ENCODE measurements around the gene WDPCP.
"Not testable (repeated sequence)": the region's sequence is repeated elsewhere in the genome, so short reads cannot be mapped to it uniquely, and the experiment has no call there.

The WDPCP gene

DNA sequence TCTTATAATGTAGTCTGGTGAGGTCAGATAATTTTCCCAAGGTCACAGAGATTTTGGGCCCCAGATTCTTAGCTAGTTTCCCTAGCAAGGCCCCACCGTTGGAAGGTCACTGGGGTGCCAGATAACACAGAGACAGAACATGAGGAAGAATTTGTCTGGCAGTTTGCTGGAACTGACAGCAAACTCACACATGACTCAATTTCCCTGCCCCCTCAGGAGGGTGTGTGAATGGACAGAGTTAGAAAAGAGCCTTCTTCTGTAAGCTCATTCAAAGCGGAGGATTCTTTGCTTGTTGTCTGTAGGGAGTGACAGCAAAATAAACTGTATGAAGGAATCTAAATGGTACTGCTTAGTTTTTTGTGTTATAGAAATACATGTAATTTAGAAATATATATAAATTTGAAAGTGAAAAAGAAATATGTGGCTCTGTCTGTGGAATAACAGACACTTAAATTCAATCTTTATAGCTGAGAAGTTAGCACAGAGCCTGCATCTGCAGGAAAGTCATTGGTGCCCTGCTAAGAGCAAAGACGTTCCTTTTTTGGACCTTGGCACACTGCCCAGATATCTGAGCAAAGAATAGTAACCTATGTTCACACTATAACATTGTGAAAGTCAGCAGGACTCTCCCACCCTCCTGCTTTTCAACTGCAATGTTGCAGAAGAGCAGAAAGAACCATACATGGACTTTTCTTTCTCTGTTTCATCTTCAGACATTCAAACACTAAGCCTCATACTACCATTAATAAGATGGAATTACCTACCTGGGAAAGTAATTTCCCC is 2.5 kb upstream of the WDPCP start:
- DNase-seq (ENCODE audit: low spot score), result peak; percentile 18

DNA sequence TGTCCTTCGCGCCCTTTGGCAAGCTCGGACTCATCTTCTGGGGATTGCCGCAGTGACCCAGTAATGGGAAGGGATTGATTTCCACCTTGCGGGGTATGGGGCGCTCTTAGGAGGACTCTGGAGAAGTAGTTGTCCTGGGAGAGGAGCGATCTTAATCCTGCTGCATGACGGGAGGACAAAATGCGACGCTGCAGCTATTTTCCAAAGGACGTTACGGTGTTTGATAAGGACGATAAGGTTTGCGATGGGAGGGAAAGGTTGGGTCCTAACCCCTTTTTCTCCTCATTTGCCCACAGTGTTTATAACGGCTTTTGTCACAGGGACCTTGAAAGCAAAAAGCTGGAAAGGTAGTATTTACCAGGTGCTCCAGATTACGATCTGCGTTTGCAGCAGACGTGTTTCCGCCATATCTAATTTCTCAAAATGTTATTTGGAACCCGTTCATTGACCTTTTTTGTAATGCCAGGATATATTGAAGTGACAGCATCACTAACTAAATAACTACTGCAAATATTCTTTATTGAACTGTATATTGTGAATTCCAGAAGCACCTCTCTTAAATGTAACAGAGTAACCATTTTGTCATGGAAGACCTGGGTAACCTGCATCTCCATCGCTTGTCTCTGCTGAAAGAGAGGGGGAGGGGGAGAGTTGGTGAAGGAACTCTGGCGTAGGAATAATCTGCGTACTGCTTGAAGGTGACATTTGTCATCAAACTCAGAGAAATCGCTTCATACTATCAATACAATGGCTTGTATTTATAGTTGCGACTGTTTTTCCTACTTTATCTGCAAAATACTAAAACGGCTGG is 1.1 kb upstream of the WDPCP start:
- peak; percentile 50 for DNase-seq (ENCODE audit: low spot score)

GRCh38 chr2:63587814-63588384 is 378 bp downstream of the WDPCP start:
- no peak for DNase-seq (ENCODE audit: low spot score)

DNA sequence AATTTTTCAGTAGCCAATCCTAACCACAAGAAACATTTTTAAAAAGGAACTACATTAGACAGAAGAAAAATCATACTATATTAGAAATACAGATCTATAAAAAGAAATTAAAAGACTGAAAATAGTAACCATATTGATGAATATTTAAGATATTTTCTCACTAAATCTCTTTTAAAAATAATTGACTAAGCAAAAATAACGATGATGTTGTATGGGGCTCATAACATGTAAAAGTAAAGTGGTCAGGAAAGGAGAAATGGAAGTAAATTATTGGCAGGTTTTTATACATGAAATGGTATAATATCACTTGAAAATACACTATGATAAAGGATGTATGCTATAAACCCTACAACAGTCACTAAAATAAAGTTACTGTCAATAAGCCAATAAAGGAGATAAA is 5.4 kb downstream of the WDPCP start:
- no peak for DNase-seq (ENCODE audit: low spot score)

GRCh38 chr2:63581298-63581961 is 6.8 kb downstream of the WDPCP start:
- peak; percentile 26 for DNase-seq (ENCODE audit: low spot score)

DNA sequence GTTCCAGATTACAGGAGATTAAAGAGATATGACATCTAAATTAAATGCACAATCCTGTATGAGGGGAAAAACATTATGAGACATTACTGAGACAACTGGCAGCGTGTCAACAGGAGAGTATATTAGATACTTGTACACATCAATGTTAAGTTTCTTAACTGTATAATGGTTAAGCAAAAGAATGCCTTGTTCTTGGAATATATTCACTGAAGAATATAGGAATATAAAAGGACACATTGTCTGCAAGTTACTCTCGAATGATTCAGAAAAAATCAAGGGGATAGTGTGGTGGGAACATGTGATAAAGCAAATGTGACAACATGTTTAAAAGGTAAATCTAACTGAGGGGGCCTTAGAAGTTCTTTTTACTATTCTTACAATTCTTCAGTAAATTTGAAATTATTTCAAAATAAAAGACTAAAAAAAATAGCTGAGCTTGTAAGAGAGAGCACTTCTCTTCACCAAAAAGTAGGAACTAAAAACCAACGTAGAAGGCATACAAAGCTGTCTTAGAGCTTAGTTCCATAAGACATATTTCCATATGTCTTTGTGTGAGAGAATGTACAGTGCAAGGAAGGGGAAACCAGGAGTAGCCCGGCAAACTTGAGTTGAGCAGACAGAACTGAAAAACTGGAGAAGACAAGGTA is 7.5 kb downstream of the WDPCP start:
- no peak for DNase-seq (ENCODE audit: low spot score)

GRCh38 chr2:63578767-63579166 is 9.5 kb downstream of the WDPCP start:
- DNase-seq (ENCODE audit: low spot score), result no peak

GRCh38 chr2:63576546-63576945 is 11.7 kb downstream of the WDPCP start:
- DNase-seq (ENCODE audit: low spot score), result no peak

DNA sequence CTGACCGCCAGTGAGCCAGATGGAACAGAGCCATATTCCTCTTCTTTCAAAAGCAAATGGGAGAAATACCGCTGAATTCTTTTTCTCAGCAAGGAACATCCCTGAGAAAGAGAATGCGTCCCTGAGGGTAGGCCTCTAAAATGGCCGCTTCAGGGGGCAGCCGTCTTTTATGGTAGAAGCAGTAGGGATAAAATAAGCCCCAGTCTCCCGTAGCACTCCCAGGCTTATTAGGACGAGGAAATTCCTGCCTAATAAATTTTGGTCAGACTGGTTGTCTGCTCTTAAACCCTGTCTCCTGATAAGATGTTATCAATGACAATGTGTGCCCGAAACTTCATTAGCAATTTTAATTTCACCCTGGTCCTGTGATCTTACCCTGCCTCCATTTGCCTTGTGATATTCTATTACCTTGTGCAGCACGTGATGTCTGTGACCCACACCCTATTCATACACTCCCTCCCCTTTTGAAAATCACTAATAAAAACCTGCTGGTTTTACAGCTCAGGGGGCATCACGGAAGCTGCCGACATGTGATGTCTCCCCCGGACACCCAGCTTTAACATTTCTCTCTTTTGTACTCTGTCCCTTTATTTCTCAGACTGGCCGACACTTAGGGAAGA is 14.4 kb downstream of the WDPCP start:
- DNase-seq (ENCODE audit: low spot score), result not testable (repeated sequence)

- DNase-seq (ENCODE audit: low spot score), result not testable (repeated sequence)
These were observed 15.3 kb downstream of the WDPCP start for GRCh38 chr2:63573026-63573425.

DNA sequence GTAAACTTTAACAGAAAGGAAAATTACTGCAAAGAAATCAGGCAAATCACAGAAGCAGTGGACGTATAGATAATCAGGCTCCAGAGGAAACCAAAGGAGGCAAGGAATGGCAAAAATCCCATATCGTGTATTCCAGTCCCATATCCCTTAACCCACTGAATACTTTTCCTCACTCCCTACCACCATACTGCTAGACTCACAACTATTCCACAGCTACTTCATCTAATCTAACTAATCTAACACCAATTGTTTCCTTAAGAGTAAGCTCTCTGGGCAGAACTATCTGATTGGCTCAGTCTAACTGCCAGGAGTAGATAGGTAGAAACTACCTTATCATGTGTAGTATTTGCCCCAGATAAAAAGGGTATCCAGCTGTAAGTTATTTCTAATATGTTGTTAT is 16.3 kb downstream of the WDPCP start:
- no peak for DNase-seq (ENCODE audit: low spot score)

GRCh38 chr2:63571291-63571690 is 17.0 kb downstream of the WDPCP start:
- DNase-seq (ENCODE audit: low spot score), result no peak

GRCh38 chr2:63569740-63570139 is 18.5 kb downstream of the WDPCP start:
- DNase-seq (ENCODE audit: low spot score), result no peak

- no peak for DNase-seq (ENCODE audit: low spot score)
These were observed 25.5 kb downstream of the WDPCP start for GRCh38 chr2:63562751-63563150.

DNA sequence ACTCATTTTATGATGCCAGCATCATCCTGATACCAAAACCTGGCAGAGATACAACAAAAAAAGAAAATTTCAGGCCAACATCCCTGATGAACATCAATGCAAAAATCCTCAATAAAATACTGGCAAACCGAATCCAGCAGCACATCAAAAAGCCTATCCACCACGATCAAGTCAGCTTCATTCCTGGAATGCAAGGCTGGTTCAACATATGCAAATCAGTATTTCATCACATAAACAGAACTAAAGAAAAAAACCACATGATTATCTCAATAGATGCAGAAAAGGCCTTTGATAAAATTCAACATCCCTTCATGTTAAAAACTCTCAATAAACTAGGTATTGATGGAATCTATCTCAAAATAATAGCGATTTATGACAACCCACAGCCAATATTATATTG is 29.4 kb downstream of the WDPCP start:
- not testable (repeated sequence) for DNase-seq (ENCODE audit: low spot score)

GRCh38 chr2:63557819-63558218 is 30.5 kb downstream of the WDPCP start:
- not testable (repeated sequence) for DNase-seq (ENCODE audit: low spot score)

DNA sequence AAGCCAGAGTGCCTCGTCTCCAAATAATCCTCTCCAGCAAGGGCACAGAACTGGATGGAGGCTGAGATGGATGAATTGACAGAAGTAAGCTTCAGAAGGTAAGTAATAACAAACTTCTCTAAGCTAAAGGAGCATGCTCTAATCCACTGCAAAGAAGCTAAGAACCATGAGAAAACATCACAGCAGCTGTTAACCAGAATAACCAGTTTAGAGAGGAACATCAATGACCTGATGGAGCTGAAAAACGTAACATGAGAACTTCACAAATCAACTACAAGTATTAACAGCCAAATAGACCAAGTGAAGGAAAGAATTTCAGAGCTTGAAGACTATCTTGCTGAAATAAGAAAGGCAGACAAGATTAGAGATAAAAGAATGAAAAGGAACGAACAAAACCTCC is 32.3 kb downstream of the WDPCP start:
- no peak for DNase-seq (ENCODE audit: low spot score)

DNA sequence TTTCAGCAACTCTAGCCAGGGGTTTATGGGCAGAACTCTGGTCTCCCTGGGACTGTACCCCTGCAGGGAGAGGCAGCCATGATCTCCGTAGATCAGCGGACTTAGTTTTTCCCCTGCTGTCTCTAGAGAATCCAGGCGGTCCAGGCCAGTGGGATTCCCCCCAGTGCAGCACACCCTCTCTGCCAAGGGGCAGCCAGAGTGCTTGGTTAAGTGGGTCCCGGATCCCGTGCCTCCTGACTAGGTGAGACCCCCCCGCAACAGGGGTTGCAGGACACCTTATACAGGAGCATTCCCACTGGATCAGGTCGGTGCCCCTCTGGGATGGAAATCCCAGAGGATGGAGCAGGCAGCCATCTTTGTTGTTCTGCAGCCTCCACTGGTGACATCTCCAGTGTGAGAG is 33.0 kb downstream of the WDPCP start:
- DNase-seq (ENCODE audit: low spot score), result no peak

DNA sequence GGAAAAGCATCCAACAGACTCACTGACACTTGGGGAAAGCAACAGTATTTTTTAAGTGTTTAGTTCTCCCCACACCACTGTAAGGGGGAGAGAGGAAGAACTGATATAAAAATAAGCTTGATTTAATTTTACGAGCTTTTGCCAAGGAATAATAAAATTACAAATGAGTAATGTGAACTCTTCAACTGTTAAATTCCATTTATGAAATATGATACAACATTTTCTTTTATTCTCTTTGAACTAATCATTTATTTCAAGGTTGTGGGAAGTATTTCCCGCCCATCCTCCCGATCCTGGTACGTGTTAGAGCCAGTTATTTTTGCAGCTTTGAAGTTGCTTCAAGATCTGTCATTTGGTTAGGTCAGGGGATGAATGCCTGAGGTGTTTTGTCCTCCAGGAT is 35.2 kb downstream of the WDPCP start:
- DNase-seq (ENCODE audit: low spot score), result no peak

DNA sequence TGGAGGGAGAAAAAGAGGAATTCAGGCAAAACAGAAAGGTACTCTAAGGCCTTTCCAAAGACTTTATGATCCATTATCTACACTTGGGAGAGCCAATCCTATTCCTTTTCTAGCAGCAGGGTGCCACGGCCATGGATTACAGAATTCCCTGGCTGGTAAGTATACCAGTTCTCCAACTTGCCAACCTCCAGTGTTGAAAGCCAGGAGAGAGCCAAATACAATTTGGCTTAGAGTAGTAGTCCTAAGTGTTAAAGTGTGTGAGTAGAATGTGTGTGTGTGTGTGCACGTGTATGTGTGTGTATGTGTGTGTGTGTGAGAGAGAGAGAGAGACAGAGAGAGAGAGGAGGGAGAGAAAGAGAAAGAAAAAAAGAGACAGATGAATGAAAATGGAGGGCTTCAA is 43.3 kb downstream of the WDPCP start:
- DNase-seq (ENCODE audit: low spot score), result no peak

DNA sequence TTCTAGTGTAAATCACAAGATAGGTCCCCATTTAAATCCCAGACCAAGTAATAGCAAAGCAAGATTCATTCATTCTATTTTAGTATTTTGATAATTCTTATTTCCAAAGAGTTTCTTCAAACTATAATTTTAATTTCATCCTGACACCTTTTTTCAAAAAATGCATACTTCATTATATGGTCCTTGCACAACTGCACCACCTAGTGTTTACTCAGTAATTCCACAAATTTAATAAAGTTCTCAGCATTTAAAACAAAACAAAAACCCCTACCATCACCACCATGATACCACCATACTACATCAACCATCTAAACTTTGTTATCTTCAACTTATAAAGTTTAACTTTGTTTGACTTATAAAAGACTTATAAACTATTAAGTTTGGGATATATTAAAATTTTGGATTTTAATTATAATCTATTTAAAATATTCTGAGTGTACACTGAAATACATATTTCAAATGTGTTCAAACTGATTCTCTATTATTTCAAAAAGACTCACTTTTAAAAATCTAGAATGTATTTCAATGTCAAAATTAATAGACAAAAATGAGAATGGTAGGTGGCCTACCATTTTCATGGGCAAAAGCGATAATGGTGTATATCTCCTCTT is 44.2 kb downstream of the WDPCP start:
- DNase-seq (ENCODE audit: low spot score), result no peak
